ENCODE data around the gene AMH. TPM values are rescaled to one million over a fixed set of nuclear protein-coding genes. Genes with fewer than 3 reads are reported as not detected.

AMH gene
- total and polyA plus RNA-seq, 2 of the 13 experiments (the other 11 are each of a cell fraction or from before 2014, with no cell fraction given): 0.03 to 0.18 TPM

DNA sequence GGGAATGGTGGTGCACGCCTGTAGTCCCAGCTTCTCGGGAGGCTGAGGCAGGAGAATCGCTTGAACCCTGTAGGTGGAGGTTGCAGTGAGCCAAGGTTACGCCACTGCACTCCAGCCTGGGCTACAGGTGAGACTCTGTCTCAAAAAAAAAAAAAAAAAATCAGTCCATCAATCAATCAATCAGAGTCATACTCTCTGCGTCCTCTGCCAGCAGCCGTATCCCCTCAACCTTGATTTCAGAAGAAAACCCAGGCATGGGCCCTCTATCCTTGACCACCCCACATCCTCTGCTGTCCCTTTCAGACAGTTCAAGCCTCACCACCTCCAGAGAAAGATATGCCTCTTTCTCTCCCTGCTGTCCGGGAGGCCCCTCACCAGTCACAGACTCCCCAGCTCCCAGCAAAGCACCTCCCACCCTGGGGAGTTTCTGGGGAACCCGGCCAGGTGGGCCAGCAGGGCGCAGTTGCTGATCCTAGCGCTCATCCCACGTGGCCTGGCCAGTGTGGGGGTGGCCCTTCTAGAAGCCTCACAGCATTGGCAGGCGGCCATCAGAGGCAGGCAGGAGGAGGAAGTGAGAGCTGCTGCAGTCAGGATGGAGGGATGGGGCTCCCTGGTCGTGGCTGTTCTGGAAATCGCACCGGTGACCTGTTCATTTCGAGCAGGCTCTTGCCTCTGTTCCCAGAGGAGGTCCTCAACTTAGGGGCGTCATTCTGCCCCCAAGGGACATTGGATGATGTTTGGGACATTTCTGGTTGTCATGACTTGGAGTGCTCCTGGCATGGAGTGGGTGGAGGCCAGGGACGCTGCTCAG is 17.3 kb downstream of the AMH start:
- ChIA-PET POLR2A (interaction anchor here (0.9 to 2.8 kb wide), 10 partner anchors 8 to 130 kb away, joined by 3 to 8 read pairs (median 4); partner anchors contain the start of gene PLEKHJ1), CTCF (ENCODE audit: low intra/inter-chr PET ratio, low total read pairs) (no interaction called here)
- Histone ChIP-seq H4K20me1 (ENCODE audit: insufficient read depth, low read length) (peaks cover 18% of the 10 kb centered on the region), H3K4me2 (ENCODE audit: low read depth, low read length) (peak overlapping the region; percentile 99), H2AFZ (ENCODE audit: low read length) (no peak overlapping the region), H3K9me3 (ENCODE audit: low read length) (no peaks in the 10 kb centered on the region), H3K27me3 (ENCODE audit: control insufficient read depth in 1 of 2, insufficient read depth in 2 of 2, low read length in 2 of 2) (no peaks in the 10 kb centered on the region; a peak in 1 of 5 replicates), H3K4me3 (replicated peaks in 1 of 3; ENCODE audit: insufficient read depth in 1 of 3, low read depth in 2 of 3, low read length in 3 of 3) (peak overlapping the region; percentile 14 to 96 (median 42)), H3K27ac (ENCODE audit: extremely low read length, insufficient read depth, low read length) (peak overlapping the region; percentile 42), H3K9ac (ENCODE audit: insufficient read depth, low read depth, low read length) (peak overlapping the region; percentile 2; the same call in 1 of the 2 replicates), H3K4me1 (ENCODE audit: insufficient read depth, low read length) (peaks cover 60% of the 10 kb centered on the region), H3K79me2 (ENCODE audit: insufficient read depth, low read length) (peaks cover 26% of the 10 kb centered on the region), H3K36me3 (replicated peaks in 1 of 2; ENCODE audit: control insufficient read depth in 1 of 2, insufficient read depth in 2 of 2, low read length in 2 of 2) (peaks cover 0 to 2% of the 10 kb centered on the region in 2 experiments; a peak in 2 of 5 replicates)
- DNase-seq (ENCODE audit: low spot score) (peak; percentile 58), FAIRE-seq (no peak), ATAC-seq (peak; percentile 43)
- intact Hi-C loops (cut with micrococcal nuclease; ENCODE audit: unreplicated experiment) (no loop called here), in situ Hi-C loops (cut with HindIII; ENCODE audit: extremely low pct_ligation_motif_present, low pct_unique_long_range_greater_than_20kb) (no loop called here)
- BruUV-seq (replicated peaks): no TSS peak
- WGBS (ENCODE audit: low lambda C conversion rate): 42% methylated on average over 12 of the region's 18 CpGs
- peak; percentile 16; the same call in 1 of the 2 replicates for TF ChIP-seq FOSL2 (CRISPR knock-in tag; IDR thresholded peaks at IDR 0.05)
- TF ChIP-seq ZNF451 (CRISPR knock-in tag; IDR thresholded peaks at IDR 0.05): no peak
- TF ChIP-seq, protein P1, sequence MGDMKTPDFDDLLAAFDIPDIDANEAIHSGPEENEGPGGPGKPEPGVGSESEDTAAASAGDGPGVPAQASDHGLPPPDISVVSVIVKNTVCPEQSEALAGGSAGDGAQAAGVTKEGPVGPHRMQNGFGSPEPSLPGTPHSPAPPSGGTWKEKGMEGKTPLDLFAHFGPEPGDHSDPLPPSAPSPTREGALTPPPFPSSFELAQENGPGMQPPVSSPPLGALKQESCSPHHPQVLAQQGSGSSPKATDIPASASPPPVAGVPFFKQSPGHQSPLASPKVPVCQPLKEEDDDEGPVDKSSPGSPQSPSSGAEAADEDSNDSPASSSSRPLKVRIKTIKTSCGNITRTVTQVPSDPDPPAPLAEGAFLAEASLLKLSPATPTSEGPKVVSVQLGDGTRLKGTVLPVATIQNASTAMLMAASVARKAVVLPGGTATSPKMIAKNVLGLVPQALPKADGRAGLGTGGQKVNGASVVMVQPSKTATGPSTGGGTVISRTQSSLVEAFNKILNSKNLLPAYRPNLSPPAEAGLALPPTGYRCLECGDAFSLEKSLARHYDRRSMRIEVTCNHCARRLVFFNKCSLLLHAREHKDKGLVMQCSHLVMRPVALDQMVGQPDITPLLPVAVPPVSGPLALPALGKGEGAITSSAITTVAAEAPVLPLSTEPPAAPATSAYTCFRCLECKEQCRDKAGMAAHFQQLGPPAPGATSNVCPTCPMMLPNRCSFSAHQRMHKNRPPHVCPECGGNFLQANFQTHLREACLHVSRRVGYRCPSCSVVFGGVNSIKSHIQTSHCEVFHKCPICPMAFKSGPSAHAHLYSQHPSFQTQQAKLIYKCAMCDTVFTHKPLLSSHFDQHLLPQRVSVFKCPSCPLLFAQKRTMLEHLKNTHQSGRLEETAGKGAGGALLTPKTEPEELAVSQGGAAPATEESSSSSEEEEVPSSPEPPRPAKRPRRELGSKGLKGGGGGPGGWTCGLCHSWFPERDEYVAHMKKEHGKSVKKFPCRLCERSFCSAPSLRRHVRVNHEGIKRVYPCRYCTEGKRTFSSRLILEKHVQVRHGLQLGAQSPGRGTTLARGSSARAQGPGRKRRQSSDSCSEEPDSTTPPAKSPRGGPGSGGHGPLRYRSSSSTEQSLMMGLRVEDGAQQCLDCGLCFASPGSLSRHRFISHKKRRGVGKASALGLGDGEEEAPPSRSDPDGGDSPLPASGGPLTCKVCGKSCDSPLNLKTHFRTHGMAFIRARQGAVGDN (CRISPR knock-in tag; IDR thresholded peaks at IDR 0.05): peak; percentile 98
- TF ChIP-seq JARID2 (CRISPR knock-in tag; IDR thresholded peaks at IDR 0.05; ENCODE audit: insufficient replicate concordance): no peak
- no peak for TF ChIP-seq NR2C2 (CRISPR knock-in tag; IDR thresholded peaks at IDR 0.05; ENCODE audit: borderline replicate concordance)
- peak in 1 of 2 experiments; percentile 58; a peak in 1 of 4 replicates for TF ChIP-seq POLR2A (IDR thresholded peaks at IDR 0.05; ENCODE audit: insufficient read depth in 1 of 2, low read depth in 2 of 2, low read length in 2 of 2)
- TF ChIP-seq MBNL3 (CRISPR knock-in tag; conservative IDR thresholded peaks at IDR 0.05): no peak
- no peak for TF ChIP-seq AFF4 (CRISPR knock-in tag; IDR thresholded peaks at IDR 0.05)
- TF ChIP-seq, protein P2, sequence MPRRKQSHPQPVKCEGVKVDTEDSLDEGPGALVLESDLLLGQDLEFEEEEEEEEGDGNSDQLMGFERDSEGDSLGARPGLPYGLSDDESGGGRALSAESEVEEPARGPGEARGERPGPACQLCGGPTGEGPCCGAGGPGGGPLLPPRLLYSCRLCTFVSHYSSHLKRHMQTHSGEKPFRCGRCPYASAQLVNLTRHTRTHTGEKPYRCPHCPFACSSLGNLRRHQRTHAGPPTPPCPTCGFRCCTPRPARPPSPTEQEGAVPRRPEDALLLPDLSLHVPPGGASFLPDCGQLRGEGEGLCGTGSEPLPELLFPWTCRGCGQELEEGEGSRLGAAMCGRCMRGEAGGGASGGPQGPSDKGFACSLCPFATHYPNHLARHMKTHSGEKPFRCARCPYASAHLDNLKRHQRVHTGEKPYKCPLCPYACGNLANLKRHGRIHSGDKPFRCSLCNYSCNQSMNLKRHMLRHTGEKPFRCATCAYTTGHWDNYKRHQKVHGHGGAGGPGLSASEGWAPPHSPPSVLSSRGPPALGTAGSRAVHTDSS (CRISPR knock-in tag; conservative IDR thresholded peaks at IDR 0.05): no peak
- peak; percentile 43; the same call in 1 of the 2 replicates for TF ChIP-seq ZNF770 (CRISPR knock-in tag; IDR thresholded peaks at IDR 0.05)

Measured in HepG2 (cell line).